ENCODE results near the gene DMWD. TPM values are rescaled to one million over a fixed set of nuclear protein-coding genes. Genes with fewer than 3 reads are reported as not detected.
"Not testable (repeated sequence)": the region's sequence is repeated elsewhere in the genome, so short reads cannot be mapped to it uniquely, and the experiment has no call there.

Gene DMWD
- total RNA-seq, 2 experiments from 2014 or later: 43.1 to 45.8 TPM

- H3K4me3 Mint-ChIP-seq: no peak within 1 kb of the TSS
- peaks cover 4% of the 10 kb centered on the region for H3K36me3 Mint-ChIP-seq
- H3K27ac Mint-ChIP-seq: no peak within 1 kb of the TSS
- CTCF ChIA-PET: interaction anchor here (1.2 kb wide), 1 partner anchor 45 kb away, joined by 4 read pairs; the partner anchor contains the start of gene SIX5
- H3K4me1 Mint-ChIP-seq (ENCODE audit: low read depth): no peaks in the 10 kb centered on the region
- intact Hi-C loops (cut with micrococcal nuclease): loop anchor here (5.0 kb wide), 1 partner anchor 47 kb away; the partner anchor contains the start of genes FOXA3 and SYMPK
- DNase-seq: no peak
- POLR2A ChIA-PET: interaction anchor here (0.8 kb wide), 1 partner anchor 12 kb away, joined by 5 read pairs; no protein-coding TSS in a partner anchor
- H3K27me3 Mint-ChIP-seq: no peaks in the 10 kb centered on the region
- H3K9me3 Mint-ChIP-seq: no peaks in the 10 kb centered on the region
Measured at GRCh38 chr19:45814851-45815480, 22.3 kb upstream of the DMWD start, which contains the start of gene RSPH6A. RSPH6A (minus strand) TSS chr19:45815308; CDS start chr19:45815176, 132 bp downstream.

- no peaks in the 10 kb centered on the region for H3K9me3 Mint-ChIP-seq
- CTCF ChIA-PET: interaction anchor here (0.7 to 1.2 kb wide), 3 partner anchors 15 to 92 kb away, joined by 3 to 4 read pairs (median 4); partner anchors contain the start of gene SIX5
- H3K36me3 Mint-ChIP-seq: peaks cover 4% of the 10 kb centered on the region
- POLR2A ChIA-PET: interaction anchor here (0.6 to 0.8 kb wide), 3 partner anchors 9 to 34 kb away, joined by 3 to 5 read pairs (median 5); no protein-coding TSS in a partner anchor
- no peaks in the 10 kb centered on the region for H3K27me3 Mint-ChIP-seq
- H3K4me1 Mint-ChIP-seq (ENCODE audit: low read depth): peaks cover 6% of the 10 kb centered on the region
- intact Hi-C loops (cut with micrococcal nuclease): no loop called here
- no peak for DNase-seq
- no peak overlapping the region for H3K4me3 Mint-ChIP-seq
- no peak overlapping the region for H3K27ac Mint-ChIP-seq
Measured at GRCh38 chr19:45814166-45814780, 21.6 kb upstream of the DMWD start.

GRCh38 chr19:45812297-45812696 is 19.7 kb upstream of the DMWD start:
- no peaks in the 10 kb centered on the region for H3K9me3 Mint-ChIP-seq
- H3K27me3 Mint-ChIP-seq: no peaks in the 10 kb centered on the region
- H3K4me3 Mint-ChIP-seq: no peak overlapping the region
- peaks cover 6% of the 10 kb centered on the region for H3K4me1 Mint-ChIP-seq (ENCODE audit: low read depth)
- H3K27ac Mint-ChIP-seq: no peak overlapping the region
- H3K36me3 Mint-ChIP-seq: peaks cover 4% of the 10 kb centered on the region
- POLR2A ChIA-PET: no interaction called here
- DNase-seq: no peak
- CTCF ChIA-PET: interaction anchor here (0.6 to 1.6 kb wide), 3 partner anchors 12 to 42 kb away, joined by 3 to 4 read pairs (median 4); no protein-coding TSS in a partner anchor
- intact Hi-C loops (cut with micrococcal nuclease): no loop called here

GRCh38 chr19:45809643-45810159 is 17.1 kb upstream of the DMWD start:
- POLR2A ChIA-PET: no interaction called here
- Mint-ChIP-seq H3K36me3 (peaks cover 2% of the 10 kb centered on the region), H3K4me3 (no peak overlapping the region), H3K27me3 (no peaks in the 10 kb centered on the region), H3K4me1 (ENCODE audit: low read depth) (peaks cover 6% of the 10 kb centered on the region), H3K27ac (no peak overlapping the region), H3K9me3 (no peaks in the 10 kb centered on the region)
- no peak for DNase-seq
- intact Hi-C loops (cut with micrococcal nuclease): no loop called here
- CTCF ChIA-PET: no interaction called here

- ChIA-PET CTCF (interaction anchor here (0.6 to 1.0 kb wide), 2 partner anchors 11 to 763 kb away, joined by 3 read pairs; no protein-coding TSS in a partner anchor), POLR2A (interaction anchor here (0.6 kb wide), 2 partner anchors 9 to 166 kb away, joined by 3 read pairs; no protein-coding TSS in a partner anchor)
- Mint-ChIP-seq H3K27me3 (peaks cover 7% of the 10 kb centered on the region), H3K4me1 (ENCODE audit: low read depth) (peaks cover 6% of the 10 kb centered on the region), H3K27ac (no peak overlapping the region), H3K4me3 (no peak overlapping the region), H3K36me3 (no peaks in the 10 kb centered on the region), H3K9me3 (no peaks in the 10 kb centered on the region)
- DNase-seq: no peak
- intact Hi-C loops (cut with micrococcal nuclease): no loop called here
Measured at GRCh38 chr19:45805719-45806118, 13.1 kb upstream of the DMWD start.

- peaks cover 6% of the 10 kb centered on the region for H3K4me1 Mint-ChIP-seq (ENCODE audit: low read depth)
- CTCF ChIA-PET: interaction anchor here (0.6 to 0.8 kb wide), 2 partner anchors 12 to 13 kb away, joined by 3 to 4 read pairs; no protein-coding TSS in a partner anchor
- POLR2A ChIA-PET: interaction anchor here (0.6 kb wide), 2 partner anchors 9 to 738 kb away, joined by 3 to 4 read pairs; no protein-coding TSS in a partner anchor
- no peaks in the 10 kb centered on the region for H3K36me3 Mint-ChIP-seq
- H3K9me3 Mint-ChIP-seq: no peaks in the 10 kb centered on the region
- intact Hi-C loops (cut with micrococcal nuclease): no loop called here
- no peak for DNase-seq
- H3K27ac Mint-ChIP-seq: no peak overlapping the region
- H3K27me3 Mint-ChIP-seq: peaks cover 10% of the 10 kb centered on the region
- H3K4me3 Mint-ChIP-seq: no peak overlapping the region
Measured at GRCh38 chr19:45804959-45805230, 12.2 kb upstream of the DMWD start.

GRCh38 chr19:45804140-45804958 is 11.7 kb upstream of the DMWD start:
- POLR2A ChIA-PET: no interaction called here
- no peak for DNase-seq
- H3K27ac Mint-ChIP-seq: no peak overlapping the region
- intact Hi-C loops (cut with micrococcal nuclease): no loop called here
- no peaks in the 10 kb centered on the region for H3K9me3 Mint-ChIP-seq
- peaks cover under 1% of the 10 kb centered on the region for H3K4me1 Mint-ChIP-seq (ENCODE audit: low read depth)
- peaks cover 13% of the 10 kb centered on the region for H3K27me3 Mint-ChIP-seq
- CTCF ChIA-PET: interaction anchor here (0.6 to 3.0 kb wide), 3 partner anchors 12 to 13 kb away, joined by 3 to 9 read pairs (median 4); no protein-coding TSS in a partner anchor
- no peaks in the 10 kb centered on the region for H3K36me3 Mint-ChIP-seq
- H3K4me3 Mint-ChIP-seq: no peak overlapping the region

GRCh38 chr19:45801603-45802175 is 9.0 kb upstream of the DMWD start:
- POLR2A ChIA-PET: no interaction called here
- intact Hi-C loops (cut with micrococcal nuclease): no loop called here
- peaks cover 24% of the 10 kb centered on the region for H3K27me3 Mint-ChIP-seq
- no peak for DNase-seq
- peaks cover 6% of the 10 kb centered on the region for H3K4me1 Mint-ChIP-seq (ENCODE audit: low read depth)
- no peaks in the 10 kb centered on the region for H3K9me3 Mint-ChIP-seq
- CTCF ChIA-PET: interaction anchor here (3.0 to 5.8 kb wide), 2 partner anchors 15 to 33 kb away, joined by 9 to 121 read pairs; partner anchors contain the start of gene SIX5
- H3K27ac Mint-ChIP-seq: no peak overlapping the region
- no peaks in the 10 kb centered on the region for H3K36me3 Mint-ChIP-seq
- H3K4me3 Mint-ChIP-seq: no peak overlapping the region

- DNase-seq: no peak
- CTCF ChIA-PET: interaction anchor here (1.0 to 5.8 kb wide), 10 partner anchors 10 to 108 kb away, joined by 3 to 121 read pairs (median 10); partner anchors contain the start of genes DMPK, QPCTL, SIX5 and SNRPD2
- POLR2A ChIA-PET: interaction anchor here (1.7 kb wide), 1 partner anchor 30 kb away, joined by 10 read pairs; the partner anchor contains the start of gene SIX5
Measured at GRCh38 chr19:45800070-45800553, 7.5 kb upstream of the DMWD start.

GRCh38 chr19:45799541-45799940 is 6.9 kb upstream of the DMWD start:
- H3K36me3 Mint-ChIP-seq: not testable (repeated sequence)

More at GRCh38 chr19:45800070-45800553, 7.5 kb upstream of the DMWD start:
- Mint-ChIP-seq H3K36me3 (no peaks in the 10 kb centered on the region), H3K4me1 (ENCODE audit: low read depth) (peaks cover 6% of the 10 kb centered on the region), H3K27ac (no peak overlapping the region), H3K27me3 (peaks cover 28% of the 10 kb centered on the region), H3K4me3 (no peak overlapping the region), H3K9me3 (no peaks in the 10 kb centered on the region)
- intact Hi-C loops (cut with micrococcal nuclease): no loop called here

More at GRCh38 chr19:45799541-45799940, 6.9 kb upstream of the DMWD start:
- H3K9me3 Mint-ChIP-seq; DNase-seq; H3K27ac Mint-ChIP-seq; H3K4me1 Mint-ChIP-seq (ENCODE audit: low read depth); H3K4me3 Mint-ChIP-seq: not testable (repeated sequence)
- POLR2A ChIA-PET: interaction anchor here (1.7 kb wide), 1 partner anchor 30 kb away, joined by 10 read pairs; the partner anchor contains the start of gene SIX5
- H3K27me3 Mint-ChIP-seq: peaks cover 33% of the 10 kb centered on the region
- CTCF ChIA-PET: interaction anchor here (0.6 to 5.8 kb wide), 20 partner anchors 9 to 360 kb away, joined by 3 to 121 read pairs (median 4); partner anchors contain the start of genes DMPK, QPCTL, SIX5 and SNRPD2
- intact Hi-C loops (cut with micrococcal nuclease): loop anchor here (1.0 kb wide), 1 partner anchor 29 kb away; no protein-coding TSS in a partner anchor

Data from activated CD4-positive, alpha-beta memory T cell treated with anti-CD3 and anti-CD28 coated beads for 36 hours (primary cell).